ENCODE results near the gene NOL6.
"Not testable (repeated sequence)": the region's sequence is repeated elsewhere in the genome, so short reads cannot be mapped to it uniquely, and the experiment has no call there.

- not testable (repeated sequence) for TF ChIP-seq CTCF (IDR thresholded peaks at IDR 0.05 in 8 of 11, conservative IDR thresholded peaks at IDR 0.05 in 3 of 11); POLR2A (IDR thresholded peaks at IDR 0.05)
Observed at GRCh38 chr9:33454661-33455026, 19.1 kb downstream of the NOL6 start.
